HG03469 (cell line): ENCODE data around the gene DRC1.

ENCODE experiments used
- ATAC-seq: cut with Tn5 transposase; IDR thresholded peaks from one replicate; pipeline ENCODE4 v1.9.1; 2021; ENCODE audit warnings: mild to moderate bottlenecking, moderate library complexity, moderate number of reproducible peaks; ENCODE audit not compliant: unreplicated experiment

Gene DRC1

GRCh38 chr2:26489213-26489850, 87.6 kb downstream of the DRC1 start:
- no peak for ATAC-seq

DNA sequence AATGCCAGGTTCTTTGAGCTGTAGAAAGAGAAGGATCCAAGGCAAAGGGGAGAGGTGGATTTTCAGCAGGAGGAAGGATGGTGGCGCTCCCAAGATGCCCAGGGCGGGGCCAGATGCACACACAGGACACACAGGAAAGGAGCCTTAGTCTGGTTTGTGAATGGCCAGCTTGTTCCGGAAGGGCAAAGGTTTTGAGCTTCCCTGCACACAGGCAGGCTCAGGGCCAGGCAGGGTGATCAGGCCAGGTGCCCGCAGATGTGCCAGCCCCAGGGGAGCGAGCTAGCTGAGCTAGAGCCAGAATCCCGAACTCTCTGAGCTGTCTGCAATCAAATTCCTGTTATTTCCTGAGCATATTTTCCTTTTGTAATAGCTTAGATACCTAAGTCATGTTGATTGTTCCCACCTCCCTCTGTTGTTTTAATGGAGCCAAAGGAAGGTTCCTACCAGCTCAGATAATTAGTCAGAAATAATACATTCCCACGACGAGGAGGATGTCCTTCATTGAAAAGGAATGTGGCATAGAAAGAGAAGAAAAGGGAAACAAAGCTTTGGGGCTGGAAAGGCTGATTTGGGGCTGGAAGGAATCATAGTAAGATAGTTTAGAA, 89.9 kb downstream of the DRC1 start:
- ATAC-seq = no peak

DNA sequence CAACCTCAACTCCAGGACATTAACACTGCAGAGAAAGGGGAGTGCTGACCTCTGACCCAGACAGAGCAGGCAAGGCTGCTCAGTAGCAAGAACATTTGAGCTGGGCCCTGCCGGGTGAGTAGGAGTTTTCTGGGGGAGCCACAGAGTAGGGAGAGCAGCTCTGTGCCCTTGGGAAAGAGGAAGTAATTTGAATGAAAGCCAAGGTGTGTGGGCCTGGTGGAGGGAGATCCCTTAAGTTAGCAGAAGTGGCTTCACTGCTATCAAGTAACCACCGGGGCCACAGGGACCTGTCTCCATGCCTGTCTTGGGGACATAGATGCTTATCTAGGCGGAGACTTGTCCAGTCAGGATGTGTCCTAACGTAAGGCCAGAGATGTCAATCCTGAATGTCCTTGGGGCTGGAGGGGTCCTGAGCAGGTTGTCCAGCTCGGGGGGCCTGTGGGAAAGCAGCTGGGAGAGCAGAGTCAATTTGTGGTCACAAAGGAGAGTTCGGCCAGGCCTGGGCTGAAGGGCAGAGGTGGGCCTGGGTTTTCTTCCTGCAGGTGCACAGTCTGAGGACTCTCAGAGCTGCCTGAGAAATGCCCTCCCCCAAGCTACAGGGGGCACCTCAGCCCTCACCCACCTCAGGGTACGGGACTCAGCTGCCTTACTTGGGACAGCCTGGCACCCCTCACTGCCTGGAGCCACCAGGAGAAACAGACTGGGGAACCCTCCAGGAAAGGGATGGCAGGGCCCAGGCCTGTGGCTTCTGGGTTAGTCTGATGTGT, 91.2 kb downstream of the DRC1 start:
- no peak for ATAC-seq

GRCh38 chr2:26493566-26493965, 91.8 kb downstream of the DRC1 start:
- no peak for ATAC-seq

- ATAC-seq = no peak
Measured at GRCh38 chr2:26494199-26494598, 92.5 kb downstream of the DRC1 start.

- no peak for ATAC-seq
Measured at GRCh38 chr2:26494891-26495290, 93.2 kb downstream of the DRC1 start.

- no peak for ATAC-seq
Measured at GRCh38 chr2:26495705-26496297, 94.1 kb downstream of the DRC1 start.

DNA sequence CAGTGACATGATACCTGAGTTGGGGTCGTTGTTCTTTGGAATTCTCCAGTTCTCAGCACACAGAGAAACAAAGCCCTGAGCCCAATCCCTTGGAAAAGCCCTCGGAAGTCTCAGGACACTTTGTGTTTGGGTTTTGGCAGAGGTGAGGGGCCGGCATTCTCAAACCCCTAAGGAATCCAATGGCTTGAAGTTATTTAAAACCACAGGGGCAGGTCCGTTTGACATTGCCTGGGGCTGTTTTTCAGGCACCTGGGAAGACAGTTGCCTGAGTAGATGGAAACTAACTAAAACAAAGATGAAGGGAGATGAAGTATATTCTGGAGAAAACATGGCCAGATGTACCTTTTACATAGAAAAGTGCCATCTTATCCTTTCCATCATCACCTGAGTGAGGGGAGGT, 98.7 kb downstream of the DRC1 start:
- no peak for ATAC-seq

GRCh38 chr2:26503231-26503880, 101.6 kb downstream of the DRC1 start:
- no peak for ATAC-seq

- no peak for ATAC-seq
Measured at GRCh38 chr2:26504002-26504401, 102.3 kb downstream of the DRC1 start.

DNA sequence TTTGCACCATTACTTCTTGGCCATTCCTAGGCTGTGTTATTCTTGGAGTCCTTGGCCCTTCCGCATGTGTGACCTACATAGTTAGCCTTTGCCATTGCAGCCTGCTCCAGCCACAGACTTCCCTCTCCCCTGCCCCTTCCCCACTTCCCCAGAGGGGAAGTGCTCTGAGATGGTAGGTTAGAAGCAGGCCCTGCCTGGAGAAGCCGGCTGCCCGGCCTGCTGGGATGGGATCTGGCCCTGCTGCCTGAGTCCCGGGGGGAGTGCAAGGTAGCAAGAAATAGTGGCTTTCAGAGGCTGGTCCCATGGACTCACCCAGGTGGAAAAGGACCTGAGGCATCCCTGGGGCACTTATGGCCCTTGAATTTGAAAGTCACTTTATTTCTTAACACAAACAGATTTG, 104.6 kb downstream of the DRC1 start:
- ATAC-seq = no peak
